Spleen (tissue), 11 donors: ENCODE measurements around the gene CSTPP1. TPM values are rescaled to one million over a fixed set of nuclear protein-coding genes. Genes with fewer than 3 reads are reported as not detected.

Source experiments
- DNase-seq: peaks from one replicate; pipeline ENCODE4 v3.0.0-alpha.2; 2020
- H3K27ac ChIP-seq, 8 donors: fragments of 200-600 bp; sonication (generic) in 7 of 8; 1 replicate in 4 of 8; 2 replicates in 4 of 8; pipeline versions ENCODE4 v1.5.0 to v1.8.0; 2016 to 2021; ENCODE audit warnings: inconsistent platforms in 4 of 8, mild to moderate bottlenecking in 4 of 8, moderate library complexity in 1 of 8
- H3K27me3 ChIP-seq, 7 donors: fragments of 200-600 bp; sonication (generic) in 6 of 7; replicated peaks in 1 of 7; 1 replicate in 4 of 7; 2 replicates in 3 of 7; pipeline versions ENCODE4 v1.5.0 to v1.8.0; 2016 to 2021; ENCODE audit warnings: inconsistent platforms in 3 of 7, mild to moderate bottlenecking in 1 of 7
- H3K36me3 ChIP-seq, 6 donors: fragments of 200-600 bp; sonication (generic) in 5 of 6; 1 replicate in 4 of 6; 2 replicates in 2 of 6; pipeline versions ENCODE4 v1.5.0 to v1.8.0; 2016 to 2021; ENCODE audit warnings: inconsistent platforms in 2 of 6
- H3K4me1 ChIP-seq, 6 donors: fragments of 200-600 bp; sonication (generic) in 5 of 6; 1 replicate in 3 of 6; 2 replicates in 3 of 6; pipeline versions ENCODE4 v1.5.0 to v1.8.0; 2016 to 2021; ENCODE audit warnings: inconsistent platforms in 3 of 6
- H3K4me3 ChIP-seq, 8 donors: fragments of 200-600 bp; sonication (generic) in 7 of 8; 1 replicate in 4 of 8; 2 replicates in 4 of 8; pipeline versions ENCODE4 v1.5.0 to v1.8.0; 2016 to 2021; ENCODE audit warnings: inconsistent platforms in 4 of 8, mild to moderate bottlenecking in 4 of 8, moderate library complexity in 2 of 8
- H3K9me3 ChIP-seq, 8 donors: fragments of 200-600 bp; sonication (generic) in 7 of 8; 1 replicate in 4 of 8; 2 replicates in 4 of 8; pipeline versions ENCODE4 v1.5.0 to v1.8.0; 2016 to 2021; ENCODE audit warnings: inconsistent platforms in 4 of 8
- POLR2A ChIP-seq, 3 donors: fragments of 450-650 bp; IDR thresholded peaks; one replicate each; pipeline ENCODE4 v1.5.1; 2017; ENCODE audit warnings: antibody characterized with exemption in 3 of 3, mild to moderate bottlenecking in 1 of 3
- POLR2AphosphoS5 ChIP-seq, 3 donors: sonication (generic); formaldehyde crosslinking; IDR thresholded peaks; one replicate each; pipeline ENCODE4 v1.5.1; 2017; ENCODE audit warnings: antibody characterized with exemption in 3 of 3
- WGBS, 5 donors: extraction: QIAGEN DNeasy Blood & Tissue Kit in 3 of 5; methylation state at CpG; one replicate each; pipeline versions ENCODE4 v1.1.5 to v1.1.7; 2013 to 2018; 5-methylcytosine and 5-hydroxymethylcytosine counted together
- intact Hi-C: fragments of 100-400 bp; cut with DNase I; formaldehyde crosslinking; loops from one replicate; pipeline ENCODE4 v1.15.0; 2023; ENCODE audit warnings: low total_unique reads
- polyA plus RNA-seq, 3 donors: library from polyadenylated mRNA; stranded (reverse); fragments of 200-250 nt; gene quantifications; one replicate each; pipeline ENCODE4 v1.2.1, GENCODE V29; 2013
- total RNA-seq, 7 donors: library from RNA; depleted of rRNA in 3 of 7; stranded (reverse); fragments of >200 nt in 3 of 7; fragmentation: NEBNext Ultra II Directional in 4 of 7; extraction: Animal tissue kit (Norgen Biotek cat#: 25700) in 4 of 7; gene quantifications; one replicate each; pipeline versions ENCODE4 v1.1.0 to v1.2.1, GENCODE V29; 2016 to 2021
- TF ChIP-seq, protein P1 (sequence below), 11 experiments: fragments of 200-600 bp in 7 of 11; fragments of 450-650 bp in 4 of 11; sonication (generic) in 4 of 11; IDR thresholded peaks in 8 of 11; conservative IDR thresholded peaks in 3 of 11; 1 replicate in 7 of 11; 2 replicates in 4 of 11; pipeline versions ENCODE4 v1.4.0 to v1.8.0; 2016 to 2021; ENCODE audit warnings: antibody characterized with exemption in 11 of 11, inconsistent platforms in 4 of 11, mild to moderate bottlenecking in 1 of 11
- donor health status: healthy with polysubstance abuse.
- donor health status: DM: no; HTN: no; CAD: no; lungs with moderate emphysema.
- donor health status: DM: no; HTN: no; CAD: no.
- donor health status: Bipolar disorder and iron deficiency.
- donor health status: healthy.
- donor health status: DM: no; HTN: no; CAD: no.
- donor health status: DM: yes; HTN: yes; CAD: no.

The CSTPP1 gene
- total and polyA plus RNA-seq, 10 donors, result 8.6 to 23.0 (median 14.4) TPM

DNA sequence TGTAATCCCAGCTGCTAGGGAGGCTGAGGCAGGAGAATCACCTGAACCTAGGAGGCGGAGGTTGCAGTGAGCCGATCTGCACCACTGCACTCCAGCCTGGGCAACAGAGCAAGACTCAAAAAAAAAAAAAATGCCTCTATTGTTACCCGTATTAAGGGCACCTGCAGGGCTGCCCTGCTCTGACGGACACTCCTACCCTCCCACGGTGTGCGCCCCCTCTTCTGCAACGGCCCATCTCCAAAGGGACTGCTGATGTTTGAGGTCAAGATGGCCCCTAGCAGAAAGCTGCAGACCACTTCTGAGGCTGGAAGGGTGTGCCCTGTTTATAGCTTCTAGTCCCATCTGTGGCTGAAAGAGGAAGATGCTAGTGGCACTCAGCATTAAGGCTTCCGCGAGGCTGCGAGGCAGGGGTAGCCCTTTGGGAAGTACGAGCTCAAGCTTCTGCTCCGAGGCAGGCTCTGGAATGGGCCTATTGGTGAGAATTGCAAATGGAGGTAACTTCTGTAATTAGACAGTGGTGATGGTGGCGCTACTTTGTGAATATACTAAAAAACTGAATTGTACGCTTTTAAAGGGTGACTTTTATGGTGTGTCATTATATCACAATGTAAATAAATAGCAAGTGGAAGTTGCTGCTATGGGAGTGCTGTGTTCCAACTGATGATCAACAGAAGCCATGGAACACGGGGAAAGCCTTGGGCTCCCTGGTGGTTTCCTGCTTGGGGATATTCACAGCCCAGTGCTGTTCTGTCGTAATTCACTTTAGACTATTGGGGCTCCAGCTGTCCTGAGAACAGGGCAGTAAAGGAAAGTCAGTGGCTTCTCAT, 215.8 kb downstream of the CSTPP1 start:
- Histone ChIP-seq H3K9me3 (no peaks in the 10 kb centered on the region), H3K4me3 (no peak overlapping the region), H3K36me3 (peaks cover 0 to 22% (median 2%) of the 10 kb centered on the region in 6 donors), H3K27ac (no peak overlapping the region), H3K27me3 (no peaks in the 10 kb centered on the region), H3K4me1 (peaks cover 8 to 43% (median 27%) of the 10 kb centered on the region in 6 donors)
- no peak for DNase-seq
- intact Hi-C loops, result loop anchor here (2.0 kb wide), 1 partner anchor 264 kb away; no protein-coding TSS in a partner anchor
- WGBS, 5 donors, result 67 to 75% (median 70%) methylated on average over 16 of the region's 16 CpGs
- TF ChIP-seq POLR2AphosphoS5 (IDR thresholded peaks at IDR 0.05), result no peak
- TF ChIP-seq, protein P1, sequence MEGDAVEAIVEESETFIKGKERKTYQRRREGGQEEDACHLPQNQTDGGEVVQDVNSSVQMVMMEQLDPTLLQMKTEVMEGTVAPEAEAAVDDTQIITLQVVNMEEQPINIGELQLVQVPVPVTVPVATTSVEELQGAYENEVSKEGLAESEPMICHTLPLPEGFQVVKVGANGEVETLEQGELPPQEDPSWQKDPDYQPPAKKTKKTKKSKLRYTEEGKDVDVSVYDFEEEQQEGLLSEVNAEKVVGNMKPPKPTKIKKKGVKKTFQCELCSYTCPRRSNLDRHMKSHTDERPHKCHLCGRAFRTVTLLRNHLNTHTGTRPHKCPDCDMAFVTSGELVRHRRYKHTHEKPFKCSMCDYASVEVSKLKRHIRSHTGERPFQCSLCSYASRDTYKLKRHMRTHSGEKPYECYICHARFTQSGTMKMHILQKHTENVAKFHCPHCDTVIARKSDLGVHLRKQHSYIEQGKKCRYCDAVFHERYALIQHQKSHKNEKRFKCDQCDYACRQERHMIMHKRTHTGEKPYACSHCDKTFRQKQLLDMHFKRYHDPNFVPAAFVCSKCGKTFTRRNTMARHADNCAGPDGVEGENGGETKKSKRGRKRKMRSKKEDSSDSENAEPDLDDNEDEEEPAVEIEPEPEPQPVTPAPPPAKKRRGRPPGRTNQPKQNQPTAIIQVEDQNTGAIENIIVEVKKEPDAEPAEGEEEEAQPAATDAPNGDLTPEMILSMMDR (IDR thresholded peaks at IDR 0.05 in 8 of 11, conservative IDR thresholded peaks at IDR 0.05 in 3 of 11), result no peak
- TF ChIP-seq POLR2A (IDR thresholded peaks at IDR 0.05), result no peak

DNA sequence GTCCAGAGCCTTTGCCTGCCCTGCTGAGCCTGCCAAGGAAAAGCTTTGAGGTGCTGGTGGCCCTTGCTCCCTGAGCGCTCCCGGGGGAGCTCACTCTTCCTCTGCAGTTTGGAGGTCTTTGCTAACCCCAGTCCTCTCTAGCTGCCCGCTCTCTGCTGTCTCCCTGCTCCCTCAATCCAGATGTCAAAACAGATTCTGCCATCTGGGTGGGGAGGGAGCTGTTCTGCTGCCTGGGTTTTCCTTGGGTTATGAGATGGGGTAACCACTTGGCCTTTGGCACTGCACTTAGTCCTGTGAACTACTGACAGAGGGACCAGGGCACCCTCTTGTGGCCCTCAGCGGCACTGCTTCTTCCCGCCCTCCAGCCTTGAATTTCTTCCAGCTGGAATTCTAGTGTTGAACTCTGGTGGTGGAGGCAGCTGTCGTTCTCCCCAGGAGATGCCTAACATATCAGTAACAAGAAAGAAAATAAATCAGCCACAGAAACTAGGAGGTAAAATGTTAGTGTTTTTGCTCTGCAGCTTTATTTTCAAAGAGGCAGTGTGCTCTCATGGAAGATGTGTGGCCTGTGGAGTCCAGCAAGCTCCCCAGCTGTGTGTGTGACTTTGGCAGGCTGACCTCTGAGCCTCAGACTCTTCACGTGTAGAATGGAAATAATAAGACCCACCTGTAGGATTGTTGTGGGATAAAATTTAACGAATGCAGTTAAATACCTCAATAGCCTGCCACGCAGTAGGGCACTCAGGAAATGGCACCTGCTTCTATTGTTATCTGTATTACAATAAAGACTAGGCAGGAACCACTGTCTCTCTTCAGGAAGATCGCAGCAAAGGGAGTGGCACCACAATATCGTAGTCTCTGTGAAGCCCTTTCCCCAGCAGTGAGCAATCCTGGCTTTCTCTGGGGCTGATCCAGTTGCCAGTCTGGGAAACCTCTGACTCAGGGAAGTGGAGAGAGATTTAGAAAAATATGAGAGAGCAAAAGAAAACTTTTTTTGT, 216.7 kb downstream of the CSTPP1 start:
- no peaks in the 10 kb centered on the region for H3K9me3 ChIP-seq
- H3K4me1 ChIP-seq, result peaks cover 8 to 43% (median 27%) of the 10 kb centered on the region in 6 donors
- WGBS, 5 donors, result 49 to 55% (median 52%) methylated on average over 11 of the region's 11 CpGs
- no peaks in the 10 kb centered on the region for H3K27me3 ChIP-seq
- no peak overlapping the region for H3K4me3 ChIP-seq
- no peak for DNase-seq
- peak overlapping the region in 1 of 8 donors; percentile 11 for H3K27ac ChIP-seq
- peaks cover 0 to 27% (median 4%) of the 10 kb centered on the region in 6 donors for H3K36me3 ChIP-seq
- TF ChIP-seq POLR2A (IDR thresholded peaks at IDR 0.05) (no peak), POLR2AphosphoS5 (IDR thresholded peaks at IDR 0.05) (peak in 1 of 3 donors; percentile 9)
- TF ChIP-seq, protein P1 (IDR thresholded peaks at IDR 0.05 in 8 of 11, conservative IDR thresholded peaks at IDR 0.05 in 3 of 11), result peak; percentile 62 to 91 (median 88)
- intact Hi-C loops, result loop anchor here (2.0 kb wide), 1 partner anchor 264 kb away; no protein-coding TSS in a partner anchor

DNA sequence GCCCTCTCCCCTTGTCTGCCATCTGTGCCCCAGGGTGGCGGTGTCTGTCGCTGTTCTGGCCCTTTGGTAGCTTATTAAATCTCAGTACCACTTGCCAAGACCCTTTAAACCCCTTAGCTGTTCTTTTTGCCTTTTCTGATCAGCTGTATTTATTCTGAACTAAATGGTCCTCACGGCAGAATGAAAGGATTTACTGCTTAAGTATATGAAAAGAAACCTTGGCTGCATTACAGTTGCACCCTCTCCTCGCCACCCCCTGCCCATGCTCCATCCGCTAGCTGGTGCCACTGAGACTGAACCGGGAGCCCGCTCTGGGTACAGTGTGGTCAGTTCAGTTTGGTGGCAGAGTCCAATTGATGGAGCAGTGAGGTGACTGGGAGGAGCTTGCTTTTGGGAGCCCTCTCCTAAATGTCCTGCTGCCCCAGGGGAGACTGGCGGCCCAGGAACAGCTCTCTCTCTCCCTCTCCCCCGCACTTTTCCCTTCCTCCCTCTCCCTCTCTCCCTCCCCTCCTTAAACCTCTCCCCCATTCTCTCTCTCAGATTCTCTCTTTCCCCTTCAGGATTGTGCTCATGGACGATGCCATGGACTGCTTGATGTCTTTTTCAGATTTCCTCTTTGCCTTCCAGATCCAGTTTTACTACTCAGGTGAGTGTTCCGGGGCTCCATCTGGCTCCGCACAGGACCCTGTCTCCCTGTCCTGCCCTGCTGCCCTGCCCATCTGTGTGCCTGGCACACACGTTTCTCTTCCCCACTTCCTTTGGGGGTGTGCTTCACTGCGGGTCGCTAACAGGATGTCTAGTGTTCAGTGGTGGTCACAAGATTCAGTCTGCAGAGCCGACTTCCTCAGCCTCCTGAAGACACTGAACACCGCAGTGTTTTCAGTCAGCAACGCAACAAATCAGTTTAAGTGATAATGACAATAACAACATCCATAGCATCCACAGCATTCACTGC, 218.3 kb downstream of the CSTPP1 start:
- TF ChIP-seq POLR2AphosphoS5 (IDR thresholded peaks at IDR 0.05), result peak in 2 of 3 donors; percentile 54
- TF ChIP-seq POLR2A (IDR thresholded peaks at IDR 0.05), result no peak
- H3K36me3 ChIP-seq, result peaks cover 0 to 30% (median 4%) of the 10 kb centered on the region in 6 donors
- H3K9me3 ChIP-seq, result no peaks in the 10 kb centered on the region
- peak overlapping the region in 4 of 8 donors; percentile 14 to 61 (median 58) for H3K27ac ChIP-seq
- no peaks in the 10 kb centered on the region for H3K27me3 ChIP-seq
- intact Hi-C loops, result no loop called here
- H3K4me3 ChIP-seq, result peak overlapping the region in 1 of 8 donors; percentile 17
- peaks cover 8 to 43% (median 27%) of the 10 kb centered on the region in 6 donors for H3K4me1 ChIP-seq
- DNase-seq, result peak; percentile 82
- 39 to 58% (median 42%) methylated on average over 18 of the region's 18 CpGs for WGBS, 5 donors
